ENCODE data around the gene FAM168A. TPM values are rescaled to one million over a fixed set of nuclear protein-coding genes. Genes with fewer than 3 reads are reported as not detected.

FAM168A gene
- total and polyA plus RNA-seq, 2 of the 8 experiments (the other 6 are each of a cell fraction or from before 2014, with no cell fraction given), result 17.1 to 21.6 TPM

DNA sequence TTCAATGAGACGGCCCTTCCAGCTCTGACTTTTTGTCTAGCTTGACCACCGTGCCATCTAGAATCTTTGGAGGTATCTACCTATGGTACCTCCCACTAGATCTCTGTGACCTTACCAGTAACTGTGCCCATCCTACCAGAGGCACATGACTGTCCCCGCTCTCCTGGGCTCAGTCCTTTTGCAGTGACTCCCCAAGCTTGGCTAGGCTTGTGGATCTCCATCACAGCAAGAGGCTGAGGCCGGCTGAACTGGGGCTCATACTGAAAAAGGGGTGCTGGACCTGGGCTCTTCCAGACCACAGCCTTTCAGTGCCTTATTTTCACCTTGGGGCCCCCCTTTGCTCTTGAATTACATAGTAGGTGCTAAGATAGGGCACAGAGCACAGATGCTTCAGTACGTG, 194.4 kb downstream of the FAM168A start:
- H2BK5ac ChIP-seq (ENCODE audit: low read depth, low read length), result no peak overlapping the region
- H3K23ac ChIP-seq (ENCODE audit: insufficient read length), result no peak overlapping the region
- DNase-seq (ENCODE audit: low read depth in 1 of 2, low spot score in 2 of 2), result no peak
- FAIRE-seq, result no peak
- no peak overlapping the region for H2AK5ac ChIP-seq (ENCODE audit: low read depth, low read length)
- ChIA-PET POLR2A (ENCODE audit: partially characterized antibody) (interaction anchor here (1.2 to 1.4 kb wide), 3 partner anchors 12 to 257 kb away, joined by 3 to 4 read pairs (median 3); no protein-coding TSS in a partner anchor), CTCF (ENCODE audit: partially characterized antibody) (interaction anchor here (0.6 to 59.1 kb wide), 19 partner anchors 8 to 528 kb away, joined by 3 to 1456 read pairs (median 4); partner anchors contain the start of genes P2RY6 and PLEKHB1)
- no peaks in the 10 kb centered on the region for H3K79me1 ChIP-seq (ENCODE audit: low read depth, low read length)
- no peak overlapping the region for H2BK15ac ChIP-seq (ENCODE audit: low read length)
- no peak overlapping the region for H3K9ac ChIP-seq (replicated peaks in 1 of 4; ENCODE audit: extremely low read depth in 1 of 4, low read depth in 3 of 4, low read length in 3 of 4)
- no peak overlapping the region for H2AFZ ChIP-seq (ENCODE audit: low read length)
- H3K4ac ChIP-seq (replicated peaks; ENCODE audit: insufficient read length, low read depth, low read length), result no peak overlapping the region
- H3K23me2 ChIP-seq (ENCODE audit: low read depth, low read length), result no peaks in the 10 kb centered on the region
- H2BK20ac ChIP-seq (ENCODE audit: low read length), result no peak overlapping the region
- no peaks in the 10 kb centered on the region for H3K79me2 ChIP-seq (ENCODE audit: control insufficient read depth in 1 of 2, insufficient read depth in 2 of 2, low read length in 2 of 2)
- no peak overlapping the region for H3K18ac ChIP-seq (ENCODE audit: extremely low read depth, low read length)
- no peaks in the 10 kb centered on the region for H3K9me3 ChIP-seq (ENCODE audit: insufficient read depth in 2 of 2, low read depth in 1 of 2, low read length in 1 of 2)
- H4K8ac ChIP-seq (ENCODE audit: extremely low read depth, insufficient read depth, low read length), result no peak overlapping the region
- 93% methylated on average over 5 of the region's 5 CpGs; no CpG with 5 or more reads in 1 of the 2 experiments for WGBS, 2 experiments (ENCODE audit: extremely low coverage in 1 of 2, insufficient coverage in 1 of 2, insufficient read length in 1 of 2, insufficient replicate concordance in 2 of 2, low coverage in 1 of 2, low lambda C conversion rate in 2 of 2, missing lambda C conversion rate in 1 of 2)
- no peak overlapping the region for H3K27ac ChIP-seq (ENCODE audit: low read depth, low read length)
- no peak overlapping the region for H3K4me2 ChIP-seq (ENCODE audit: insufficient read depth in 1 of 2, low read depth in 2 of 2, low read length in 2 of 2)
- H4K20me1 ChIP-seq (replicated peaks in 1 of 2; ENCODE audit: control insufficient read depth in 1 of 2, insufficient read depth in 2 of 2, low read length in 2 of 2), result peaks cover 0 to 3% of the 10 kb centered on the region in 2 experiments
- H4K91ac ChIP-seq (replicated peaks; ENCODE audit: insufficient read length, low read length), result no peak overlapping the region
- H3K36me3 ChIP-seq (ENCODE audit: control insufficient read depth in 2 of 4, insufficient read depth in 4 of 4, low read length in 3 of 4), result peaks cover 0 to 9% (median 0%) of the 10 kb centered on the region in 4 experiments; a peak in 2 of 8 replicates
- no peak overlapping the region for H3K56ac ChIP-seq (replicated peaks; ENCODE audit: insufficient read length, low read depth, low read length)
- H4K5ac ChIP-seq (ENCODE audit: insufficient read length, low read depth, low read length), result no peak overlapping the region
- peaks cover 0 to 3% (median 2%) of the 10 kb centered on the region in 4 experiments; a peak in 5 of 7 replicates for H3K4me1 ChIP-seq (replicated peaks in 1 of 4; ENCODE audit: control insufficient read depth in 3 of 4, insufficient read depth in 4 of 4, low read length in 3 of 4)
- H2BK12ac ChIP-seq (ENCODE audit: low read depth, low read length), result no peak overlapping the region
- no peak overlapping the region for H3K14ac ChIP-seq (ENCODE audit: insufficient read length)
- no peaks in the 10 kb centered on the region for H3K27me3 ChIP-seq (replicated peaks in 1 of 4; ENCODE audit: control insufficient read depth in 3 of 4, extremely low read depth in 1 of 4, insufficient read depth in 3 of 4, low read length in 3 of 4)
- no peak overlapping the region for H3K4me3 ChIP-seq (ENCODE audit: extremely low read depth in 1 of 4, insufficient read depth in 2 of 4, low read depth in 3 of 4, low read length in 4 of 4)
- H2BK120ac ChIP-seq (replicated peaks; ENCODE audit: low read depth, low read length), result no peak overlapping the region
- TF ChIP-seq KDM5A (IDR thresholded peaks at IDR 0.05; ENCODE audit: low read length) (no peak), BRCA1 (IDR thresholded peaks at IDR 0.05; ENCODE audit: low read depth, low read length) (no peak), RNF2 (IDR thresholded peaks at IDR 0.05; ENCODE audit: borderline replicate concordance, low read depth, low read length, missing control alignments, poor library complexity, severe bottlenecking) (no peak), JUN (IDR thresholded peaks at IDR 0.05; ENCODE audit: low read depth, low read length) (no peak), TEAD4 (IDR thresholded peaks at IDR 0.05; ENCODE audit: low read depth, low read length) (no peak), MAX (IDR thresholded peaks at IDR 0.05) (no peak), SRF (IDR thresholded peaks at IDR 0.05; ENCODE audit: low read depth, low read length) (no peak), HDAC2 (IDR thresholded peaks at IDR 0.05; ENCODE audit: borderline replicate concordance in 1 of 2, low read depth in 2 of 2, low read length in 2 of 2) (no peak), POLR2AphosphoS5 (IDR thresholded peaks at IDR 0.05; ENCODE audit: low read depth, low read length) (no peak), RAD21 (IDR thresholded peaks at IDR 0.05 in 1 of 2, conservative IDR thresholded peaks at IDR 0.05 in 1 of 2; ENCODE audit: low read depth in 2 of 2, low read length in 2 of 2) (no peak), HDAC6 (IDR thresholded peaks at IDR 0.05; ENCODE audit: low read depth, low read length) (no peak)
- TF ChIP-seq, protein P1, sequence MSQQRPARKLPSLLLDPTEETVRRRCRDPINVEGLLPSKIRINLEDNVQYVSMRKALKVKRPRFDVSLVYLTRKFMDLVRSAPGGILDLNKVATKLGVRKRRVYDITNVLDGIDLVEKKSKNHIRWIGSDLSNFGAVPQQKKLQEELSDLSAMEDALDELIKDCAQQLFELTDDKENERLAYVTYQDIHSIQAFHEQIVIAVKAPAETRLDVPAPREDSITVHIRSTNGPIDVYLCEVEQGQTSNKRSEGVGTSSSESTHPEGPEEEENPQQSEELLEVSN (IDR thresholded peaks at IDR 0.05), result no peak

Measured in H1 (cell line).